ENCODE measurements around the gene DNHD1.

DNA sequence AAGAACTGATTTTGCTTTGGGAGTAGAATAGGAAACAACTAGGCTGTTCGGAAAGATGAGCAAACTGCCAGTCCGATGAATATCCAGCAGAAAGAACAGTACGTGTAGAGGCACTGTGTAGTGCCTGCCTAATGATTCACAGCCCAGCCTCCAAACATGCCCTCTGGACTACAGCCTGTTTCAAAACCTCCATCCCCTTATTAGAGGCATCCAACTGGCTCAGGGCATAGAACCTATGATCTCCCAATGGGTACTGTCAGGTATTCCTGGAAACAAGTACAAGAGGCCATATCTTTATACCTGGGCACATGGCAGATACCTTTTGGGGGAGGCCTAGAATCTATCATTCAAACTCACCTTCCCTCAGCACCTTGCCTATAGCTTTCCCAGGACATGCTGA is 101.5 kb downstream of the DNHD1 start:
- TF ChIP-seq, protein P1, sequence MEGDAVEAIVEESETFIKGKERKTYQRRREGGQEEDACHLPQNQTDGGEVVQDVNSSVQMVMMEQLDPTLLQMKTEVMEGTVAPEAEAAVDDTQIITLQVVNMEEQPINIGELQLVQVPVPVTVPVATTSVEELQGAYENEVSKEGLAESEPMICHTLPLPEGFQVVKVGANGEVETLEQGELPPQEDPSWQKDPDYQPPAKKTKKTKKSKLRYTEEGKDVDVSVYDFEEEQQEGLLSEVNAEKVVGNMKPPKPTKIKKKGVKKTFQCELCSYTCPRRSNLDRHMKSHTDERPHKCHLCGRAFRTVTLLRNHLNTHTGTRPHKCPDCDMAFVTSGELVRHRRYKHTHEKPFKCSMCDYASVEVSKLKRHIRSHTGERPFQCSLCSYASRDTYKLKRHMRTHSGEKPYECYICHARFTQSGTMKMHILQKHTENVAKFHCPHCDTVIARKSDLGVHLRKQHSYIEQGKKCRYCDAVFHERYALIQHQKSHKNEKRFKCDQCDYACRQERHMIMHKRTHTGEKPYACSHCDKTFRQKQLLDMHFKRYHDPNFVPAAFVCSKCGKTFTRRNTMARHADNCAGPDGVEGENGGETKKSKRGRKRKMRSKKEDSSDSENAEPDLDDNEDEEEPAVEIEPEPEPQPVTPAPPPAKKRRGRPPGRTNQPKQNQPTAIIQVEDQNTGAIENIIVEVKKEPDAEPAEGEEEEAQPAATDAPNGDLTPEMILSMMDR (IDR thresholded peaks at IDR 0.05) = no peak
- no peak for TF ChIP-seq POLR2A (IDR thresholded peaks at IDR 0.05)
